IPS DF 6.9 (cell line): ENCODE measurements around the gene PRR14.

Source experiments
- DNase-seq: peaks from one replicate; pipeline ENCODE4 v3.0.0-alpha.2; 2013; ENCODE audit warnings: low read depth, low spot score
- H3K27ac ChIP-seq: one replicate; pipeline ENCODE4 v1.5.1; 2013; ENCODE audit warnings: low read length, control low read depth
- H3K27me3 ChIP-seq: 2 replicates; pipeline ENCODE4 v1.6.1; 2013; ENCODE audit warnings: mild to moderate bottlenecking, low read length; ENCODE audit not compliant: control insufficient read depth, insufficient read depth
- H3K36me3 ChIP-seq: 2 replicates; pipeline ENCODE4 v1.6.1; 2013; ENCODE audit warnings: low read length; ENCODE audit not compliant: control insufficient read depth, insufficient read depth
- H3K4me1 ChIP-seq: 2 replicates; pipeline ENCODE4 v1.6.1; 2013; ENCODE audit warnings: low read length; ENCODE audit not compliant: control insufficient read depth, insufficient read depth
- H3K4me3 ChIP-seq: 2 replicates; pipeline ENCODE4 v1.5.1; 2013; ENCODE audit warnings: mild to moderate bottlenecking, low read length
- H3K9me3 ChIP-seq: 2 replicates; pipeline ENCODE4 v1.6.1; 2013; ENCODE audit warnings: low read length, inconsistent platforms; ENCODE audit not compliant: control insufficient read depth, insufficient read depth
- WGBS: extraction: QIAGEN DNeasy Blood & Tissue Kit; methylation state at CpG from one replicate; pipeline ENCODE4 v1.1.7; 2013; ENCODE audit warnings: mixed read lengths, missing lambda C conversion rate; ENCODE audit not compliant: insufficient read length, insufficient coverage; 5-methylcytosine and 5-hydroxymethylcytosine counted together

PRR14 gene

DNA sequence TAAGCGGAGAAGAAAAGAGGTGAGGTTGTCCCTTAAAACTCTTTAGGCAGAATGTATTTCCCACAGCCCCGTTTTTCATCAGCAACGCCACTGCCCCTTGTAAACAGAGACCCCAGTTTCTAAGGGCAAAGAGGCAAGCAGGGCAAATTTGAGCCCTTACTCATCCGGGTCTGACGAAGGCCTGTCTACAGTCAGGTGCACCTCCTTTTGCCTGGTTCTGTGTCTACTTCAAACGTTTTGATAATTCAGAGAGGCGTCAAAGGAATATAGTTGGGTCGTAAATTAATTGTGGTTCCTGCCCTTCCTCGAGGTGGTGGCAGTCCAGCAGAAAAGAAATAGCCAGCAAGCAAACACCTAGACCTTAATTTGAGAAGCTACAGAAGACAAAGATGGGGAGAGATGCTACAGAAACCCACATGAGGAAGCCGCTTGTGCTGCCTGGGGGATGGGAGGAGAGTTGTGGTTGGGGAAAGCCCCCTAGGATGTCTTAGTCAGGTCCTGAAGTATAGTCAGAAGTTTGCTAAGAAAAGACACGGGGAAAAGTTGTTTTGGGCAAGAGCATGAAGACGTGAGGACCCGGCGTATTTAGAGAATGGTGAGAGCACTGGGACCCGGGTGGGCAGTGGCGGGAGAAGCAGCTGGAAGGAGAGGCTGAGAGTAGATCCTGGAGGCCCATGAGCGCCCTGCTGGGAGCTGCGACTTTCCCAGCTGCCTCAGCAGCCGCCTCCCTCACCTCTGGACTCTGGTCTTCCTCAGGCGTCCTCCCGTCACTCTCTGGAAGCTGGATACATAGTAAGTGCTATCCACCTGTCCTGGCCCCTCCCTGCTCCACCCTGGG, 9.9 kb downstream of the PRR14 start:
- H3K9me3 ChIP-seq = no peaks in the 10 kb centered on the region
- H3K4me3 ChIP-seq = no peak overlapping the region
- no peak overlapping the region for H3K27ac ChIP-seq
- no peaks in the 10 kb centered on the region for H3K36me3 ChIP-seq
- no peaks in the 10 kb centered on the region for H3K4me1 ChIP-seq
- H3K27me3 ChIP-seq = peaks cover 7% of the 10 kb centered on the region; the same call in 1 of the 2 replicates
- no CpG with 5 or more reads among the region's 21 CpGs for WGBS
- no peak for DNase-seq

DNA sequence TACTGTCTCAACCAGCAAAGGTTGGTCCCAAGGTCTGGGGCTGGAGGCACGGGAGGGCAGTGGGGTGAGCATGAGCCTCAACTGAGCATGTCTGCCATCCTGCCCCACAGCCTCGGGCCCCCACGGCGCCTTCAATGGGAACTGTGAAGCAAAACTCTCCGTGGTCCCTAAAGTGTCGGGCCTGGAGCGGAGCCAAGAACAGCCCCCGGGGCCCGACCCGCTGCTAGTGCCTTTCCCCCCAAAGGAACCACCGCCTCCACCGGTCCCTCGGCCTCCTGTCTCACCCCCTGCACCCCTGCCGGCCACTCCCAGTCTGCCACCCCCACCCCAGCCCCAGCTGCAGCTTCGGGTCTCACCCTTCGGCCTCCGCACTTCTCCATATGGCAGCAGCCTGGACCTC, 11.7 kb downstream of the PRR14 start:
- H3K9me3 ChIP-seq = no peaks in the 10 kb centered on the region
- no peaks in the 10 kb centered on the region for H3K4me1 ChIP-seq
- H3K27me3 ChIP-seq = peaks cover 11% of the 10 kb centered on the region; the same call in 1 of the 2 replicates
- H3K36me3 ChIP-seq = no peaks in the 10 kb centered on the region
- no peak for DNase-seq
- no peak overlapping the region for H3K4me3 ChIP-seq
- H3K27ac ChIP-seq = no peak overlapping the region
- WGBS = no CpG with 5 or more reads among the region's 17 CpGs

- no CpG with 5 or more reads among the region's 8 CpGs for WGBS
- Histone ChIP-seq H3K4me3 (no peak overlapping the region), H3K9me3 (no peaks in the 10 kb centered on the region), H3K27ac (no peak overlapping the region), H3K4me1 (no peaks in the 10 kb centered on the region), H3K36me3 (no peaks in the 10 kb centered on the region; the same call in 1 of the 2 replicates), H3K27me3 (peaks cover 14% of the 10 kb centered on the region; the same call in 1 of the 2 replicates)
- DNase-seq = no peak
Observed at GRCh38 chr16:30663038-30663437, 12.3 kb downstream of the PRR14 start.

DNA sequence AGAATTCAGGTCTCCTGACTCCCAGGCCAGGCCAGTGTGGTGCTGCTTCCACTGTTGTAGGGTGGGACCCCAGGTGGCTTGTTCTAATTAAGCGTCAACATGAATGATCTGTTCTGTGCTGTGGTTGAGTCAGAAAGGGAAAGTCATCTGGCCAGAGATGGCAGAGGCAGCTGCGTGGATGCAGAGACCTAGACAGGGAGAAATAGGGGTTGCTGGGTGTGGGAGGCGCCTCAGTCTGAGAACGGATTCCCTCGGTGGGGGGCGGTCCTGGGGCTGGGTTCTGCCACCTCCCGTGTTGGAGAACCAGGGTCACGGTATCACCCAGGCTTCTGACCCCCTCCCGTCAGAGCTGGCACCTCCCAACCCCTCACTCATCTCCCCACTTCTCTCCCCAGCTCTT, 13.1 kb downstream of the PRR14 start:
- H3K27me3 ChIP-seq = peaks cover 16% of the 10 kb centered on the region; the same call in 1 of the 2 replicates
- no peak overlapping the region for H3K4me3 ChIP-seq
- WGBS = no CpG with 5 or more reads among the region's 9 CpGs
- DNase-seq = no peak
- H3K4me1 ChIP-seq = no peaks in the 10 kb centered on the region
- H3K36me3 ChIP-seq = peaks cover under 1% of the 10 kb centered on the region; the same call in 1 of the 2 replicates
- no peaks in the 10 kb centered on the region for H3K9me3 ChIP-seq
- no peak overlapping the region for H3K27ac ChIP-seq

DNA sequence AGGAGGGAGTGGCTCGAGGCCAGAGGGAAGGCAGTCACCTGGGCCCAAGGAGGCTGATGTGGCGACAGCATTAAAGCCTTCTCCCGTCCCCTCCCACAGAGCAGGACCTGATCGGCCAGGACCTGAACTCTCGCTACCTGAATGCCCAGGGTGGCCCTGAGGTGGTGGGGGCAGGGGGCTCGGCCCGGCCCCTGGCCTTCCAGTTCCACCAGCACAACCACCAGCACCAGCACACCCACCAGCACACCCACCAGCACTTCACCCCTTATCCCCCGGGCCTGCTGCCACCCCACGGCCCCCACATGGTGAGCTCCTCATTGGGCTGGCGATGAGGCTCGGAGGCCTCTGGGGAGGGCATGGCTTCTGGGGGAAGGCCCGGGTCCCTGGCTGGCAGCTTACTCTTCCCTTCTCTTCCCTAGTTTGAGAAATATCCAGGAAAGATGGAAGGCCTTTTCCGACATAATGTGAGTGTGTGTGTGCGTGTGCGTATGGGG, 13.9 kb downstream of the PRR14 start:
- peaks cover 5% of the 10 kb centered on the region for H3K36me3 ChIP-seq
- DNase-seq = no peak
- peaks cover 18% of the 10 kb centered on the region; the same call in 1 of the 2 replicates for H3K27me3 ChIP-seq
- H3K27ac ChIP-seq = no peak overlapping the region
- no peaks in the 10 kb centered on the region for H3K9me3 ChIP-seq
- H3K4me1 ChIP-seq = no peaks in the 10 kb centered on the region
- H3K4me3 ChIP-seq = no peak overlapping the region
- no CpG with 5 or more reads among the region's 15 CpGs for WGBS

GRCh38 chr16:30665155-30665829, 14.5 kb downstream of the PRR14 start:
- Histone ChIP-seq H3K36me3 (peaks cover 5% of the 10 kb centered on the region), H3K9me3 (no peaks in the 10 kb centered on the region), H3K4me1 (no peaks in the 10 kb centered on the region), H3K27ac (no peak overlapping the region), H3K27me3 (peaks cover 20% of the 10 kb centered on the region), H3K4me3 (no peak overlapping the region)
- WGBS = no CpG with 5 or more reads among the region's 22 CpGs
- DNase-seq = no peak

- peaks cover 20% of the 10 kb centered on the region for H3K27me3 ChIP-seq
- H3K9me3 ChIP-seq = no peaks in the 10 kb centered on the region
- DNase-seq = no peak
- WGBS = no CpG with 5 or more reads among the region's 4 CpGs
- H3K27ac ChIP-seq = no peak overlapping the region
- no peaks in the 10 kb centered on the region for H3K4me1 ChIP-seq
- no peak overlapping the region for H3K4me3 ChIP-seq
- H3K36me3 ChIP-seq = peaks cover 5% of the 10 kb centered on the region
Observed at GRCh38 chr16:30665830-30666190, 15.1 kb downstream of the PRR14 start.

DNA sequence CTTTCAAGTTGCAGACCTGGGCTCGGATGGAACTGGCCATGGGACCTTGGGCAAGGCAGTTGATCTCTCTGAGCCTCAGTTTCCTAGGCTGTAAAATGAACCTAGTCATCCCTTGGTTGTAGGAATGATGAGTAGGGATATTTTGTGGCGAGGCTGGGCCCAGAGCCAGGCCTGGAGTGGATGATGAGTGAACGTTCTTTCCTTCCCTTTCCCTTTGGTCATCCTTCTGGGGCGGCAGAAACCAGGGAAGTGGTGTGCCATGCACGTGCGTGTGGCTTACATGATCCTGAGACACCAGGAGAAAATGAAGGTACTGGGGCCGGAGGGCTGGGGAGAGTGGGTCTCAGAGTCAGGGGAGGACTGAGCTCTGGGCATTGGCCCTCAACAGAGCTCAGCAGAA, 15.9 kb downstream of the PRR14 start:
- H3K9me3 ChIP-seq = no peaks in the 10 kb centered on the region
- H3K27me3 ChIP-seq = peaks cover 26% of the 10 kb centered on the region
- no peak for DNase-seq
- no peaks in the 10 kb centered on the region for H3K4me1 ChIP-seq
- H3K36me3 ChIP-seq = peaks cover 5% of the 10 kb centered on the region
- WGBS = no CpG with 5 or more reads among the region's 7 CpGs
- no peak overlapping the region for H3K27ac ChIP-seq
- no peak overlapping the region for H3K4me3 ChIP-seq

- Histone ChIP-seq H3K9me3 (no peaks in the 10 kb centered on the region), H3K36me3 (peaks cover 5% of the 10 kb centered on the region), H3K27ac (no peak overlapping the region), H3K4me1 (no peaks in the 10 kb centered on the region), H3K27me3 (peaks cover 34% of the 10 kb centered on the region), H3K4me3 (no peak overlapping the region)
- no peak for DNase-seq
- no CpG with 5 or more reads among the region's 11 CpGs for WGBS
Observed at GRCh38 chr16:30667361-30667905, 16.7 kb downstream of the PRR14 start.

GRCh38 chr16:30668393-30668792, 17.6 kb downstream of the PRR14 start:
- H3K27me3 ChIP-seq = peaks cover 43% of the 10 kb centered on the region
- H3K4me1 ChIP-seq = no peaks in the 10 kb centered on the region
- peaks cover 5% of the 10 kb centered on the region for H3K36me3 ChIP-seq
- H3K4me3 ChIP-seq = no peak overlapping the region
- no peaks in the 10 kb centered on the region for H3K9me3 ChIP-seq
- H3K27ac ChIP-seq = no peak overlapping the region
- WGBS = no CpG with 5 or more reads among the region's 12 CpGs
- DNase-seq = no peak
